Frontal cortex (tissue), 4 donors: ENCODE measurements around the gene SYT7. TPM values are rescaled to one million over a fixed set of nuclear protein-coding genes. Genes with fewer than 3 reads are reported as not detected.

ENCODE experiments used
- DNase-seq, 2 donors: peaks; one replicate each; pipeline ENCODE4 v3.0.0; 2012; ENCODE audit warnings: low spot score in 2 of 2
- FAIRE-seq: peaks from 2 replicates; lab custom pipeline; 2012; peaks lifted over from hg19 to GRCh38; lab: Jason Lieb, UNC
- total RNA-seq: library from RNA; depleted of rRNA; stranded (reverse); fragments of >200 nt; gene quantifications from one replicate; pipeline ENCODE4 v1.2.3, GENCODE V29; 2014
- donor health status: control.
- donor health status: control.
- donor health status: control.

Gene SYT7
- total RNA-seq, 1 donor from 2014 or later: 14.7 TPM

DNA sequence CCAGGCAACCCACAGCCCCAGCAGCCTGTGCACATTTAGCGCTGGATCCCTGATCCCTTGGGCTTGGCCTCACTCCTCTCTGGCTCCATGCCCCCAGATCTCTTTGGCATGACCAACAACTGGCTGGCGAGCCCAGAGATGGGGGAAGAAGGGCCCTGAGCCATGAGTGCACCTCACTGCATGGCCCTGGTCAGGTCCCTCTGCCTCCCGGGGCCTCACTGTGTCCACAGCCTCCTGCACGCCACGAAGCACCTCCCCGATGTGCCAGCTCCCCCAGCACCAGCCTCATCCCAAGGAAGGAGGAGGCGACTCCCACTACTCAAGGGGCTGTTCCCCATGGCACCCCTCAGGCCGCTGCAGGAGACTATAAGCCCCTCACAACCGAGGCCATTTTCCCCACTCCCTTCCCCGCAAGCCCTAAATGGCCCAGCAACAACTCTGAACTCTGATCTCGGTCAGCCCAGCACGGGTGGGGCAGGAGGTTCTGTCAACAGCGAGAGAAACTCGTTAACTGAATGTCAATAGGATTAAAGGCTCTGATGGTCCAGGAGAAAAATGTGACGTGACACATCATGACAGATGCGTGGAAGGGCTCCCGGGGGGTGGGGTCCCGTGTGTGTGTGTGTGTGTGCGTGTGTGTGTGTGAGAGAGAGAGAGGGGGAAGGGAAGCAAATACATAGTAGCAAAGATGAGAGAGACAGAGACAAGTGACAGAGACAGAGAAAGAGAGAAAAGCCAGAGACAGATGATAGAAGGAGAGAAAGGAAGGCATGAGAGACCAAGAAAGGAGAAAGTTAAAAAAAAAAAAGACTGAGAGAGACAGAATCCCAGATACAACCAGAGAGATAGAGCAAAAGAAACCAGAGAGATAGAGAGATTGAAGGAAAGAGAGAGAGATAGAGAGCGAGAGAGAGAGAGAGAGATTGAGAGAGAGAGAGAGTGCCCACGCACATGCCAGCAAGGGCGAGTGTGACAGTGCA is 28.4 kb upstream of the SYT7 start:
- FAIRE-seq (no peak), DNase-seq (no peak)

DNA sequence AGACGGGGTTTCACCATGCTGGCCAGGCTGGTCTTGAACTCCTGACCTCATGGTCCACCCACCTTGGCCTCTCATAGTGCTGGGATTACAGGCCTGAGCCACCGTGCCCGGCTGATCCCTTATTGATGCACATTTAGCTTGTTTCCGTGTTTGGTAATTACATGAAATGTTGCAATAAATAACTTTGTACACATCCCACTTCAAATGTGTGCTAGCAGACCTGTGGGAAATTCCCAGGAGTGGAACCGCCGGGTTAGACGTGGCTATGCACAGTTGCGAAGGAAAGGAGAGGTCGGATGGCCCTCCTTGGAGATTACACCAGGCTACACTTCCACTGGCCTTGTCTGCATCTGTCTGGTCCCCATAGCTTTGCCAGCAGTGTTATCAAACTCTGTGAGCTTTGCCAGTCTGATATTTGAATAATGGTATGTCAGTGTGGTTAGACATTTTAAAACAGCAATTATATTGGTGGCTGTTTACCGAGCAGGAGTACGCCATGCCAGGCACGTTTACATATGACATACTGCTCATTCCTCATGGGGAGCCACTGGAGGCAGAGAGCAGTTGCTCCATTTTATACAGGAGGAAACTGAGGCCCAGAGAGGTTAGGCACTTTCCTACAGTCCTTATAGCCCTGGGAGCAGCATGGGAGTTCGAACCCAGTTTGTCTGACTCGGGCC is 27.2 kb upstream of the SYT7 start:
- DNase-seq (no peak), FAIRE-seq (no peak)

DNA sequence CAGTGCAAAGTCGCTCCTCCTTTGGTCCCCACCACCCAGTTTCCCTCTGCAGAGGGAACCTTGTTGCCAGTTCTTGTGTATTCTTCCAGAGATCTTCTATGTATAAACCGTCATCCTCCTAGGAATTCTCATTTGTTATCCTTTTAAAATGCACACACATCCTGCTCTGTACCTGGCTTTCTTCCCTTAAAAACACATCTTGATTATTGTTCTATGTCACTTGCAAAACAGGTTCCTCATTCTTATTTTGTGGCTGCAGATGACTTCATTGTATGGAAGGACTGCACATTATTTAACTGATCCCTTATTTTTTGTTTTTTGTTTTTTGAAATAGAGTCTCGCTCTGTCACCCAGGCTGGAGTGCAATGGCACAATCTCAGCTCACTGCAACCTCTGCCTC is 26.6 kb upstream of the SYT7 start:
- no peak for FAIRE-seq
- DNase-seq: no peak

DNA sequence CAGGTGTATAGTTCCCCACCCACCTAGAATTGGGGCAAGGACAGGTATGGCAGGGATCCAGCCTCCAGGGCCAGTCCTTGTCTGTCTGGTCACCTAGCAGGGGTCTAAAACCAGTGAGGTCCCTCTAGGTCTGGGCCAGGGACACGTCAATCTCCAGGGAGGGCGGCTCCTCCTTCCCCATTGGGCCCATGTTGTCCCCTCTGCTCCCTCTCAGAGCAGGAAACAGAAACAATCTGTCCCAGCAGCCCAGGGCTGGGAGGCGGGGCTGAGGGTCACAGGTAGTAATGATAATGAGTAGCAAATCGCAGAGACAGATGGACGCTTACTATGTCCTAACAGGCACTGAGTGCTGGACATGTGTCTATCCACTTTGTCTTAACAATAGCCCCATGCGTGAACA is 22.8 kb upstream of the SYT7 start:
- no peak for FAIRE-seq

GRCh38 chr11:61602775-61603569 is 22.1 kb upstream of the SYT7 start:
- FAIRE-seq: no peak
- no peak for DNase-seq

More for the DNA sequence above, 22.8 kb upstream of the SYT7 start:
- no peak for DNase-seq

- DNase-seq (no peak), FAIRE-seq (no peak)
Observed at GRCh38 chr11:61601512-61601911, 20.6 kb upstream of the SYT7 start.

GRCh38 chr11:61599968-61600710 is 19.3 kb upstream of the SYT7 start:
- no peak for FAIRE-seq
- no peak for DNase-seq

- FAIRE-seq (no peak), DNase-seq (no peak)
Observed at GRCh38 chr11:61598886-61599868, 18.3 kb upstream of the SYT7 start.

GRCh38 chr11:61598374-61598773 is 17.5 kb upstream of the SYT7 start:
- FAIRE-seq (no peak), DNase-seq (no peak)

GRCh38 chr11:61596990-61597389 is 16.1 kb upstream of the SYT7 start:
- no peak for FAIRE-seq
- no peak for DNase-seq

DNA sequence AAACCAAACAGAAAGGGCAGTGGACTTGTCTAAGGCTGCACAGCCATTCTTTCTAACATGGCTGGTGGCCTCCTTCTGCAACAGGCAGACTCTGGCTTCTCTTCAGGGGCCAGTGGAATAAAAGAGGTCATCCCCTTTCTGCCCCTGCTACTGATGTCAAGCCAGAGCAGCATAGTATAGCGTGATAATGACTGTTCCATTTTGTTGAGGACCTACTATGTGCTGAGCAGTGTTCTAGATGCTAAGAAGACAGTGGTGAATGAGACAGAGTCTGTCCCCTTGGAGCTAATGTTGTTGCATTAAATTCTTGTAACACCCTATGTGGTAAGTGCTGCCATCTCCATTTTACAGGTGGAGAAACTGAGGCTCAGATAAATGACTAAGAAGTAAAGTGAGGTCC is 15.7 kb upstream of the SYT7 start:
- no peak for FAIRE-seq
- DNase-seq: no peak

DNA sequence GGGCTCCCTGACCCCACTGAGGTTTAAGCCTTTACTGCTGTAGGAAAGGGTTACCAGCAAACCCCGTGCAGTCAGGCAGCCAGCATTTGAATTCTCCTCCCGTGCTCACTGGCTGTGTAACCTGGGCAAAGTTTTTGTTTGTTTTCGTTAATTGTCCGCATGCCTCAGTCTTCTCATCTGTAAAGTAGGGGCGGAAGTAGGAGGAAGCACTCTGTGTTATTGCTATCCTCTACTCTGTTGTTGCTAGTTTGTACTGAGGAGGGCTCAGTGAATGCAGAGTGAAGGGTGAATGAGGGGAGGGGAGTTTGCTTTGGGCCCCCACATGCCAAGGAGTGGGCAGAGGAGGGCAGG is 14.0 kb upstream of the SYT7 start:
- FAIRE-seq (no peak), DNase-seq (no peak)

GRCh38 chr11:61593151-61593550 is 12.3 kb upstream of the SYT7 start:
- no peak for DNase-seq
- FAIRE-seq: no peak

DNA sequence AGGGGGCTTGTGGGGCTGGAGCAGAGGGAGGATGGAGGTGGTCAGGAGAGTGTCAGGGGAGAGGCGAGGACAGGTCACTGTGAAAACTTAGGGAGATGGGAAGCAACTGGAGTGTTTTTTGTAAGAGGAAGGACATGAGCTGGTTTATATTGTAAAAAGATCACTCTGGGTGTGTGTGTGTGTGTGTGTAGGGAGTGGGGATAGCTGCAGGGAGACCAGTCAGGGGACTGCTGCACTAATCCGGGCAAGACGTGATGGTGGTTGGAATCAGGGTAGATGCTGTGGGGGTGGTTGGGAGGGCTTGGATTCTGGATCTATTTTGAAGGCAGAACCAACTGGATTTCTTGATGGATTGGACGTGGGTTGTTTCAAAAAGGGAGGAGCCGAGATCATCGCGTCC is 11.3 kb upstream of the SYT7 start:
- no peak for FAIRE-seq
- DNase-seq: no peak

DNA sequence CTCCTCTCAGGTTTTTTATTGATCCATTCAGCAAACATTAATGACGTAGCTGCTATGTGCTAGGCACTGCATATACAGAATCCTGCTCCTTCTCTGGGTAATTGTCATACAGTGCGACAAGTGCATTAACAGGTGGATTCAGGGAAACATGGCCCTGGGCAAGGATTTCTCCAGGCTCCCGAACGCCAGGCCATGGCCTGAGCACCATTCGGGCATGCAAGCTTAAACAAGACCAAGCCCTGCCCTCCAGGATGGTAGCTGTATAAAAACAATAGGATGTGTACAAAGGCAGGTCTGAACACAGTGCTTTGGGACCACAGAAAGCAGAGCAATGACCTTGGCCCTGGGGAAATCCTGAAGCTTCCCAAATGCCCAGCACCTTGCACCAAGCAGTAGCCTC is 9.1 kb upstream of the SYT7 start:
- DNase-seq (no peak), FAIRE-seq (no peak)

DNA sequence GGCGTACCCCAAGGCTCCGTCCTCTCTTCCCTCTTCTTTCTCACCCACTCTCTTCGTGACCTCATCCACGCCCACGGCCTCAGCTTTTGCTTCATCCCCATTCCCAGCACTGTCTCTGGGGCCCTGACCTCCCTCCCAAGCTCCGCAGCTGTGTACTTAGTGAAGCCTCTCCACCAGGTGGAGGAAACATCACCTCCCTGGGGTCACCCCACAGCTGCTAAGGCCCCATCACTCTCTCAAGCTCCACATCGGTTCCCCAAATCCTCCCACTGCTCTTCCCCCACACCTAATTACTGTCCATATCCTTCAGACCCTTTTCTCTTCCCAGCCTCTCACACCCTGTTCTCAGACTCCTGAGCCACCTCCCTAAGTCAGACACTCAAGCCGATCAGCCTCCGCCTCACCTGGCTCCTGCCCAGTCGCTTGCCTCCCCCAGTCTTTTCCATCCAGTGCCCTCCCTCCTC is 7.9 kb upstream of the SYT7 start:
- FAIRE-seq (no peak), DNase-seq (no peak)

DNA sequence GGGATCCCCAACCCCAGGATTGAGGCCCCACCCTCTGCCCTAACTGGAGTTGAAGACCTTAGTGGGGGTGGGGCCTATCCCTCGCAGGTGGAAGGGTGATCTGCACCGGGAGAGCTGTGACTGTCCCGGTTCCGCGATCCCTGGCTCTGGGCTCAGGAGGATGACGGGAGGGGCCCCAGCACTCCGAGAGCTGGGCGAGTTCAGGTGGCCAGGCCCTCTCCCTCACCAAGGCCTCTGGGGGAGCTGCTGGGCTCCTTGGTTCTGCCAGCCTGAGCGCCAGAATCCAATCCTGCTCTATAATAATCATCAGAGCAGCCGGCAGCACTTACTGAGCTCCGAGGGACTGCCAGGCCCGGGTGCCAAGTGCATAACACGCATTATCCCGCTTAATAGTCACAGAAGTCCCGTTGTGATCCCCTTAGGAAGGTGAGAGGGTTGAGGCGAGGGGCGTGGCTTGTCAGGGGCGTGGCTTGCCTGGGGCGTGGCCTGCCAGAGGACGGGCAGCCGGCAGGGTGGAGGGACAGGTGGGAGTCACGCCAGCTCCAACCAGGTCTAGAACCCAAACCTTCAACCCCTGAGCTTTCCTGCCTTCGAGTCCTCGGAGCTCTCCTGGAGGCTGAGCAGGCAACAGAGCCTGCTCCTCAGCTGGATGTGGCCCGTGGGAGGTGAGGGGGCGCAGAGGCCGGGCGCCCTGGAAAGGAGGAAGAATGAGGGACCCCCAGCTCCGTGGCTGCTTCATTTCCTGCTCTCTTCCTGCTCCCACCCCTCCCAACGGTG is 7.3 kb upstream of the SYT7 start:
- DNase-seq (peak in 1 of 2 donors; percentile 63), FAIRE-seq (no peak)

DNA sequence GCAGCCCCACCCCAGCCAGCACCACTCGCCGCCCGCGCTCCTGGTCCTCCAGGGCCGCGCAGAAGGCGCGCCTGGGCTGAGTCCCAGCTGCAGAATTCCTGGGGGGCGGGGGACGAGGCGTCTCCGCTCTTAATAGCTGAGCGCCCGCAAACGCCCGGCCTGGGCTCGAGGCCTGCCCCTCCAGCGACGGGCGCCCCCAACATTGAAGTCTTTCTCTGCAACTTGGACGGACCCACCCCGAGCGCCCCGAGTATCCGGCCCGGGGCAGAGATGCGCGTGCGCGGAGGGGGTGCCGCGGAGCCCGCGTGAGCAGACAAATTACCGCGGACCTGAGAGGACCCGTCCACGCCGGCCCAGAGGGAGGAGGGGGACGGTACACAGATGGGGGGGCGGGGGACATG is 6.7 kb upstream of the SYT7 start:
- FAIRE-seq: no peak
- peak in 1 of 2 donors; percentile 63 for DNase-seq
